ENCODE data around the gene PAPOLA.
"Not testable (repeated sequence)": the region's sequence is repeated elsewhere in the genome, so short reads cannot be mapped to it uniquely, and the experiment has no call there.

Gene PAPOLA
- 234 reads per million, percentile 94 among the genes with 10 or more reads in this experiment for total RNA-seq

GRCh38 chr14:96501740-96502620, at the start of gene PAPOLA:
PAPOLA (plus strand) TSS chr14:96502382; CDS start chr14:96502593, 211 bp downstream.
- peak; percentile 92 for DNase-seq

- DNase-seq, result no peak
Observed at GRCh38 chr14:96452684-96453083, 49.5 kb upstream of the PAPOLA start.

GRCh38 chr14:96455588-96455987, 46.6 kb upstream of the PAPOLA start:
- DNase-seq, result no peak

GRCh38 chr14:96459851-96460250, 42.3 kb upstream of the PAPOLA start:
- DNase-seq, result no peak

GRCh38 chr14:96461950-96462798, 40.0 kb upstream of the PAPOLA start:
- no peak for DNase-seq

- no peak for DNase-seq
Observed at GRCh38 chr14:96464136-96464535, 38.0 kb upstream of the PAPOLA start.

GRCh38 chr14:96466918-96467317, 35.3 kb upstream of the PAPOLA start:
- no peak for DNase-seq

GRCh38 chr14:96470331-96470730, 31.9 kb upstream of the PAPOLA start:
- DNase-seq, result no peak

- not testable (repeated sequence) for DNase-seq
Observed at GRCh38 chr14:96470967-96471366, 31.2 kb upstream of the PAPOLA start.

- DNase-seq, result no peak
Observed at GRCh38 chr14:96478119-96478518, 24.1 kb upstream of the PAPOLA start.

GRCh38 chr14:96479435-96480146, 22.6 kb upstream of the PAPOLA start:
- DNase-seq, result no peak

- no peak for DNase-seq
Observed at GRCh38 chr14:96481731-96482314, 20.4 kb upstream of the PAPOLA start.

GRCh38 chr14:96482986-96483385, 19.2 kb upstream of the PAPOLA start:
- DNase-seq, result no peak

GRCh38 chr14:96484399-96484798, 17.8 kb upstream of the PAPOLA start:
- DNase-seq, result no peak

- no peak for DNase-seq
Observed at GRCh38 chr14:96486705-96487104, 15.5 kb upstream of the PAPOLA start.

- DNase-seq, result no peak
Observed at GRCh38 chr14:96489327-96489726, 12.9 kb upstream of the PAPOLA start.

- no peak for DNase-seq
Observed at GRCh38 chr14:96493178-96493577, 9.0 kb upstream of the PAPOLA start.

GRCh38 chr14:96494331-96494730, 7.9 kb upstream of the PAPOLA start:
- DNase-seq, result no peak

- no peak for DNase-seq
Observed at GRCh38 chr14:96497087-96497486, 5.1 kb upstream of the PAPOLA start.

GRCh38 chr14:96497586-96497985, 4.6 kb upstream of the PAPOLA start:
- no peak for DNase-seq

- DNase-seq, result no peak
Observed at GRCh38 chr14:96501217-96501739, 904 bp upstream of the PAPOLA start.

- DNase-seq, result peak; percentile 8
Observed at GRCh38 chr14:96502621-96503305, 581 bp downstream of the PAPOLA start.
